GM12878 (cell line): Measurements from ENCODE around the gene THRB. TPM values are rescaled to one million over a fixed set of nuclear protein-coding genes. Genes with fewer than 3 reads are reported as not detected.

ENCODE experiments used
- ATAC-seq: fragments of 200-7000 bp; cut with Tn5 transposase; 3 replicates; pipeline ENCODE4 v1.9.1; 2020; ENCODE audit warnings: mild to moderate bottlenecking, moderate library complexity
- BruUV-seq: library from RNA; stranded (reverse); fragments of 400-500 nt; replicated peaks from 2 replicates; lab custom pipeline; 2021; lab: Mats Ljungman, UMichigan
- CTCF ChIA-PET: fragments of 300-600 bp; sonication (Branson Sonifier 250); formaldehyde crosslinking; extraction: SDS; loops from one replicate; lab custom pipeline; 2021; ENCODE audit warnings: inconsistent platforms; lab: Yijun Ruan, JAX
- POLR2A ChIA-PET: fragments of 350-600 bp; formaldehyde crosslinking; extraction: SDS; loops from one replicate; lab custom pipeline; 2021; ENCODE audit warnings: inconsistent platforms; lab: Charles Lee
- RAD21 ChIA-PET: fragments of 300-600 bp; sonication (Branson Sonifier 250); formaldehyde crosslinking; loops from one replicate; lab custom pipeline; 2023; ENCODE audit warnings: antibody characterized with exemption; ENCODE audit not compliant: unreplicated experiment; lab: Charles Lee
- SMC1A ChIA-PET: fragments of 300-600 bp; sonication (Branson Sonifier 250); formaldehyde crosslinking; loops from one replicate; lab custom pipeline; 2023; ENCODE audit not compliant: unreplicated experiment, uncharacterized antibody; lab: Charles Lee
- DNase-seq: peaks from one replicate; pipeline ENCODE4 v3.0.0-alpha.2; 2011; ENCODE audit warnings: low read depth, low spot score
- FAIRE-seq: peaks from 3 replicates; lab custom pipeline; 2011; peaks lifted over from hg19 to GRCh38; lab: Jason Lieb, UNC
- H2AFZ ChIP-seq: 2 replicates; pipeline ENCODE4 v1.6.0; 2011; ENCODE audit warnings: low read depth, low read length, control low read depth; ENCODE audit not compliant: control insufficient read depth
- H3K27ac ChIP-seq: 2 replicates; pipeline ENCODE4 v1.5.1; 2011; ENCODE audit warnings: control low read depth; ENCODE audit not compliant: control insufficient read depth, insufficient read depth
- H3K27me3 ChIP-seq, 2 experiments: replicated peaks in 1 of 2; 2 replicates each; pipeline versions ENCODE4 v1.6.0 to v1.6.1; 2011; ENCODE audit warnings: low read length in 1 of 2; ENCODE audit not compliant: control insufficient read depth in 2 of 2, insufficient read depth in 2 of 2
- H3K36me3 ChIP-seq, 2 experiments: 2 replicates each; pipeline ENCODE4 v1.5.1; 2011; ENCODE audit warnings: low read length in 1 of 2; ENCODE audit not compliant: control insufficient read depth in 2 of 2, insufficient read depth in 2 of 2
- H3K4me1 ChIP-seq: 2 replicates; pipeline ENCODE4 v1.6.1; 2011; ENCODE audit warnings: mild to moderate bottlenecking, low read length, moderate library complexity, mixed read lengths; ENCODE audit not compliant: control insufficient read depth, insufficient read depth
- H3K4me2 ChIP-seq: 2 replicates; pipeline ENCODE4 v1.6.0; 2011; ENCODE audit warnings: control low read depth; ENCODE audit not compliant: control insufficient read depth, insufficient read depth
- H3K4me3 ChIP-seq: fragments of 200-600 bp; sonication (generic); 2 replicates; pipeline ENCODE4 v1.5.1; 2016
- H3K79me2 ChIP-seq: 2 replicates; pipeline ENCODE4 v1.6.0; 2011; ENCODE audit warnings: low read length; ENCODE audit not compliant: control insufficient read depth, insufficient read depth
- H3K9ac ChIP-seq: 2 replicates; pipeline ENCODE4 v1.8.0; 2011; ENCODE audit warnings: low read length, control low read depth, mixed read lengths; ENCODE audit not compliant: control insufficient read depth, insufficient read depth
- H3K9me3 ChIP-seq: replicated peaks from 3 replicates; pipeline ENCODE4 v1.5.1; 2011; ENCODE audit warnings: mild to moderate bottlenecking, low read length; ENCODE audit not compliant: control insufficient read depth, insufficient read depth
- H4K20me1 ChIP-seq: 2 replicates; pipeline ENCODE4 v1.6.0; 2011; ENCODE audit not compliant: control insufficient read depth, insufficient read depth
- BCLAF1 ChIP-seq: fragments of 450-650 bp; IDR thresholded peaks from 2 replicates; pipeline ENCODE4 v1.6.1; 2017; ENCODE audit warnings: antibody characterized with exemption, mild to moderate bottlenecking, moderate library complexity
- CBFB ChIP-seq: IDR thresholded peaks from 2 replicates; pipeline ENCODE4 v1.6.1; 2016; ENCODE audit warnings: antibody characterized with exemption, low read depth
- ETV6 ChIP-seq, 2 experiments: fragments of 450-650 bp in 1 of 2; IDR thresholded peaks in 1 of 2; conservative IDR thresholded peaks in 1 of 2; 2 replicates each; pipeline ENCODE4 v1.6.1; 2014; ENCODE audit warnings: antibody characterized with exemption in 1 of 2, borderline replicate concordance in 1 of 2, low read depth in 1 of 2, mild to moderate bottlenecking in 1 of 2, moderate library complexity in 1 of 2
- KAT2A ChIP-seq: conservative IDR thresholded peaks from 2 replicates; pipeline ENCODE4 v1.6.1; 2011; ENCODE audit warnings: low read depth, low read length; ENCODE audit not compliant: control insufficient read depth
- POLR2AphosphoS5 ChIP-seq: IDR thresholded peaks from 2 replicates; pipeline ENCODE4 v1.6.1; 2011; ENCODE audit warnings: mild to moderate bottlenecking, low read length, inconsistent platforms
- RAD21 ChIP-seq: IDR thresholded peaks from 2 replicates; pipeline ENCODE4 v1.6.1; 2011; ENCODE audit warnings: mild to moderate bottlenecking, low read depth, low read length, moderate library complexity; ENCODE audit not compliant: insufficient read depth
- RELB ChIP-seq: fragments of 450-650 bp; IDR thresholded peaks from 2 replicates; pipeline ENCODE4 v1.6.1; 2017; ENCODE audit warnings: low read depth, mild to moderate bottlenecking, moderate library complexity
- SIN3A ChIP-seq: IDR thresholded peaks from 2 replicates; pipeline ENCODE4 v1.6.1; 2012; ENCODE audit warnings: low read depth, low read length, improper control_type of control experiment
- SMAD5 ChIP-seq: IDR thresholded peaks from 2 replicates; pipeline ENCODE4 v1.6.1; 2016; ENCODE audit warnings: antibody characterized with exemption, low read depth
- TCF7 ChIP-seq: IDR thresholded peaks from 2 replicates; pipeline ENCODE4 v1.6.1; 2014; ENCODE audit warnings: antibody characterized with exemption, borderline replicate concordance
- ZZZ3 ChIP-seq: IDR thresholded peaks from 2 replicates; pipeline ENCODE4 v1.6.1; 2011; ENCODE audit warnings: low read depth; ENCODE audit not compliant: control insufficient read depth, insufficient read length
- WGBS: methylation state at CpG from one replicate; pipeline ENCODE4 v1.1.6; 2016; ENCODE audit warnings: low lambda C conversion rate; ENCODE audit not compliant: insufficient replicate concordance, insufficient coverage; ENCODE audit errors: missing lambda C conversion rate; 5-methylcytosine and 5-hydroxymethylcytosine counted together
- in situ Hi-C: fragments of 300-500 bp; cut with MboI; formaldehyde crosslinking; loops from 9 replicates; pipeline ENCODE4 v1.14.3; 2018; ENCODE audit warnings: mixed read lengths
- intact Hi-C: fragments of 100-400 bp; cut with micrococcal nuclease; formaldehyde crosslinking; loops from one replicate; pipeline ENCODE4 v1.14.2; 2022; ENCODE audit not compliant: unreplicated experiment
- polyA plus RNA-seq, 11 experiments: library from polyadenylated mRNA; depleted of rRNA in 4 of 11; unstranded in 6 of 11; stranded (reverse) in 5 of 11; fragments of >200 nt; fragmentation: Nextera tagmentation in 4 of 11; fragmentation: Illumina TruSeq in 1 of 11; extraction: Ambion mirVana in 4 of 11; extraction: Trizol in 1 of 11; gene quantifications; 1 replicate in 1 of 11; 2 replicates in 10 of 11; pipeline versions ENCODE4 v1.2.1 to v1.2.3, GENCODE V29; 2011 to 2016; ENCODE audit warnings: inconsistent platforms in 2 of 11, missing spikeins in 2 of 11, low read depth in 1 of 11
- total RNA-seq, 4 experiments: library from RNA; depleted of rRNA in 3 of 4; stranded (reverse); fragments of >200 nt in 3 of 4; fragmentation: Illumina TruSeq in 1 of 4; extraction: Trizol in 1 of 4; gene quantifications; 2 replicates each; pipeline versions ENCODE4 v1.2.1 to v1.2.3, GENCODE V29; 2013 to 2021
- TF ChIP-seq, protein P1 (sequence below): IDR thresholded peaks from 2 replicates; pipeline ENCODE4 v1.6.1; 2011; ENCODE audit warnings: borderline replicate concordance, low read depth, mild to moderate bottlenecking, moderate library complexity, mixed read lengths, low read length; ENCODE audit not compliant: insufficient read depth; ENCODE audit errors: extremely low read length
- TF ChIP-seq, protein P2 (sequence below): fragments of 450-650 bp; IDR thresholded peaks from 2 replicates; pipeline ENCODE4 v1.6.1; 2017; ENCODE audit warnings: borderline replicate concordance

The THRB gene
- total and polyA plus RNA-seq, 10 of the 15 experiments (the other 5 are each of a cell fraction or from before 2014, with no cell fraction given) = 0.05 TPM; not detected in 9

DNA sequence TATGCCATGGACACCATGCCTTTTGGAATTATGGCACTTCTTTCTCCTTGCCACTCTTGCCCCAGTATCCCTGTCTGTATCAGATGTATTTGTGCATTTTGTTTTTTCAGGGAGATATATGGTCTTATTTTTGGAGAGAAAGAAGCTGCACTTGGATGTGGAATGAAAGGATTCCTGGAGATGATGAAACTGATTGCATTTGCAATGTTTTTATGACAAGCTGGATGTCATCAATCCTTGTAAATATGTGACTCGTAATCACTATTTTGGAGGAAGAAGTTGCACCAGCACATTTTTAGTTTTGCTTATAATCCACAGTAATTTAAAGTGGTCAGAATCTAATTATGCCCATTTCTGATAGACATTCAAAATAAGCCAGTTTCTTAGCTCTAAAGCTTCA, 384.6 kb downstream of the THRB start (continued):
- TF ChIP-seq, protein P1, sequence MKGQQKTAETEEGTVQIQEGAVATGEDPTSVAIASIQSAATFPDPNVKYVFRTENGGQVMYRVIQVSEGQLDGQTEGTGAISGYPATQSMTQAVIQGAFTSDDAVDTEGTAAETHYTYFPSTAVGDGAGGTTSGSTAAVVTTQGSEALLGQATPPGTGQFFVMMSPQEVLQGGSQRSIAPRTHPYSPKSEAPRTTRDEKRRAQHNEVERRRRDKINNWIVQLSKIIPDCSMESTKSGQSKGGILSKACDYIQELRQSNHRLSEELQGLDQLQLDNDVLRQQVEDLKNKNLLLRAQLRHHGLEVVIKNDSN = no peak
- TF ChIP-seq ETV6 (conservative IDR thresholded peaks at IDR 0.05 in 1 of 2, IDR thresholded peaks at IDR 0.05 in 1 of 2; ENCODE audit: borderline replicate concordance in 1 of 2, low read depth in 1 of 2) (no peak), BCLAF1 (no peak), TCF7 (no peak), SMAD5 (no peak)

GRCh38 chr3:24101676-24102168, 392.9 kb downstream of the THRB start:
- Histone ChIP-seq H3K4me2 (no peak overlapping the region), H3K79me2 (no peaks in the 10 kb centered on the region), H3K9me3 (no peaks in the 10 kb centered on the region), H2AFZ (no peak overlapping the region), H3K9ac (no peak overlapping the region), H3K27ac (no peak overlapping the region), H3K4me3 (no peak overlapping the region), H3K36me3 (no peaks in the 10 kb centered on the region), H3K27me3 (no peaks in the 10 kb centered on the region), H4K20me1 (no peaks in the 10 kb centered on the region), H3K4me1 (no peaks in the 10 kb centered on the region)
- BruUV-seq = no TSS peak
- intact Hi-C loops (no loop called here), in situ Hi-C loops (no loop called here)
- ChIA-PET RAD21 (no interaction called here), CTCF (no interaction called here), SMC1A (interaction anchor here (1.1 to 1.5 kb wide), 2 partner anchors 9 to 14 kb away, joined by 3 to 4 read pairs; no protein-coding TSS in a partner anchor), POLR2A (no interaction called here)
- no peak for ATAC-seq
- 30% methylated on average over 2 of the region's 2 CpGs for WGBS
- no peak for DNase-seq
- no peak for FAIRE-seq
- no peak for TF ChIP-seq RELB
- TF ChIP-seq KAT2A = no peak
- no peak for TF ChIP-seq POLR2AphosphoS5
- no peak for TF ChIP-seq ZZZ3
- no peak for TF ChIP-seq CBFB
- TF ChIP-seq, protein P2, sequence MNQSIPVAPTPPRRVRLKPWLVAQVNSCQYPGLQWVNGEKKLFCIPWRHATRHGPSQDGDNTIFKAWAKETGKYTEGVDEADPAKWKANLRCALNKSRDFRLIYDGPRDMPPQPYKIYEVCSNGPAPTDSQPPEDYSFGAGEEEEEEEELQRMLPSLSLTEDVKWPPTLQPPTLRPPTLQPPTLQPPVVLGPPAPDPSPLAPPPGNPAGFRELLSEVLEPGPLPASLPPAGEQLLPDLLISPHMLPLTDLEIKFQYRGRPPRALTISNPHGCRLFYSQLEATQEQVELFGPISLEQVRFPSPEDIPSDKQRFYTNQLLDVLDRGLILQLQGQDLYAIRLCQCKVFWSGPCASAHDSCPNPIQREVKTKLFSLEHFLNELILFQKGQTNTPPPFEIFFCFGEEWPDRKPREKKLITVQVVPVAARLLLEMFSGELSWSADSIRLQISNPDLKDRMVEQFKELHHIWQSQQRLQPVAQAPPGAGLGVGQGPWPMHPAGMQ = no peak
- no peak for TF ChIP-seq RAD21
- TF ChIP-seq SIN3A = no peak
